ENCODE results near the gene SEC11A.

- TF ChIP-seq CTCF (IDR thresholded peaks at IDR 0.05) (no peak), POLR2A (IDR thresholded peaks at IDR 0.05; ENCODE audit: low read depth) (no peak), POLR2AphosphoS5 (IDR thresholded peaks at IDR 0.05) (no peak)
Measured at GRCh38 chr15:84657748-84658079, 58.2 kb downstream of the SEC11A start.
